C4-2B (cell line): ENCODE data around the gene DERL3.

Source experiments
- H3K27ac ChIP-seq: fragments of 450-650 bp; 2 replicates; pipeline ENCODE4 v1.5.1; 2017
- ZFX ChIP-seq: fragments of 450-650 bp; IDR thresholded peaks from 2 replicates; pipeline ENCODE4 v1.6.1; 2017
- TF ChIP-seq, protein P1 (sequence below): fragments of 450-650 bp; conservative IDR thresholded peaks from 2 replicates; pipeline ENCODE4 v1.5.1; 2017; ENCODE audit warnings: mild to moderate bottlenecking

The DERL3 gene

DNA sequence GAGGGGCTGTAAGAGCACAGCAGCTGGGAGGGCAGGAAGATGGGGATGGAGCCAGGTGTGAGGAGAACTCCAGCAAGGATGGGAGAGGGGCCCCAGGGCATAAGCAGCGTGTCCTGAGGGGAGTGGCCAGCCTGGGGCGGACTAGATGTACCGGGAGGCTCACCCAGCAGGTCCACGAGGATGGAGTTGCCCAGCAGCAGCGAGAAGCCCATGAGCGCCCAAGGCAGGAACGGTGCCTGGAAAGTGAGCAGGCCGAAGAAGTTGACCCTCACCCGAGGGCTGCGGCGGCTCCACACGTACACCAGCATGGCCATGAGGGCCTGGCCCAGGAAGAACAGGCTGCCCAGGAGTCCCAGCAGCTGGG is 1.3 kb downstream of the DERL3 start:
- TF ChIP-seq ZFX: no peak
- TF ChIP-seq, protein P1, sequence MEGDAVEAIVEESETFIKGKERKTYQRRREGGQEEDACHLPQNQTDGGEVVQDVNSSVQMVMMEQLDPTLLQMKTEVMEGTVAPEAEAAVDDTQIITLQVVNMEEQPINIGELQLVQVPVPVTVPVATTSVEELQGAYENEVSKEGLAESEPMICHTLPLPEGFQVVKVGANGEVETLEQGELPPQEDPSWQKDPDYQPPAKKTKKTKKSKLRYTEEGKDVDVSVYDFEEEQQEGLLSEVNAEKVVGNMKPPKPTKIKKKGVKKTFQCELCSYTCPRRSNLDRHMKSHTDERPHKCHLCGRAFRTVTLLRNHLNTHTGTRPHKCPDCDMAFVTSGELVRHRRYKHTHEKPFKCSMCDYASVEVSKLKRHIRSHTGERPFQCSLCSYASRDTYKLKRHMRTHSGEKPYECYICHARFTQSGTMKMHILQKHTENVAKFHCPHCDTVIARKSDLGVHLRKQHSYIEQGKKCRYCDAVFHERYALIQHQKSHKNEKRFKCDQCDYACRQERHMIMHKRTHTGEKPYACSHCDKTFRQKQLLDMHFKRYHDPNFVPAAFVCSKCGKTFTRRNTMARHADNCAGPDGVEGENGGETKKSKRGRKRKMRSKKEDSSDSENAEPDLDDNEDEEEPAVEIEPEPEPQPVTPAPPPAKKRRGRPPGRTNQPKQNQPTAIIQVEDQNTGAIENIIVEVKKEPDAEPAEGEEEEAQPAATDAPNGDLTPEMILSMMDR: no peak
- peak overlapping the region; percentile 55 for H3K27ac ChIP-seq

DNA sequence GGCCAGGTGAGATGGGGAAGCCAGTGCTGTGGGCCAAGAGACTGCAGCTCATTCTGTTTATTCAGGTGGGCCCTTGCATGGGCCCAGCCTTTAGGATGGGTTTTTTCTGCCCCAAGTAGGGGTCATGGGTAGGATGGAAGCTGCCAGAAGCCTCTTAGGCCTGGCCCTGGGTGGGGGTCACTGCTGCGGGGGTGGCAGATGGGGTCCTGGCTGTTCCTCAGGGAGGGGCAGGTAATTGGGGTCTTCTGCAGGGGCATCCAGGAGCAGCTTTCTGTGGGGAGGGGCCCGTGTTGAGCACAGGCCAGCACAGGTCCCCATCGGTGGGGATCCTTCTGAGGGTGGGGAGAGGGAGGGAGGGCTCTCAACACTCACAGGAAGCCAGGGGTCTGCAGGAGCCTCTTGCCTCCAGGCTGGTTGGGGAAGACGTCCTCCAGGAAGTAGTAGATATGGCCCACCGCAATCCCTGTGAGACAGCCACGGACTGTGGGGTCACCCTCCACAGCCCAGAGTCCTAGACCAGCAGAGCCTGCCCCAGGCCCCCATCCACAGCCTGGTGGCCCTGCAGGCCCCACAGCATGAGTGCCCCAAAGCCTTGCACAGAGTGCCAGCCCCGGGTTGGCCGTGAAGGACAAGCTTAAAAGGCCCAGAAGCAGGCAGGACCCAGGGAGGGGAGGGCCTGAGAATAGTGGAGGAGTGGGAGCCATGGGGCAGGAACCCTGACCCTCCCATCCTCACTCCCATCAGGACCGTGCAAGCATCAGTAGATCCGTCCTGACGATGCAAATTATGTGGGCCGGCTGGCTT is 1.9 kb downstream of the DERL3 start:
- H3K27ac ChIP-seq: peak overlapping the region; percentile 55; the same call in 1 of the 2 replicates
- TF ChIP-seq, protein P1: no peak
- no peak for TF ChIP-seq ZFX

DNA sequence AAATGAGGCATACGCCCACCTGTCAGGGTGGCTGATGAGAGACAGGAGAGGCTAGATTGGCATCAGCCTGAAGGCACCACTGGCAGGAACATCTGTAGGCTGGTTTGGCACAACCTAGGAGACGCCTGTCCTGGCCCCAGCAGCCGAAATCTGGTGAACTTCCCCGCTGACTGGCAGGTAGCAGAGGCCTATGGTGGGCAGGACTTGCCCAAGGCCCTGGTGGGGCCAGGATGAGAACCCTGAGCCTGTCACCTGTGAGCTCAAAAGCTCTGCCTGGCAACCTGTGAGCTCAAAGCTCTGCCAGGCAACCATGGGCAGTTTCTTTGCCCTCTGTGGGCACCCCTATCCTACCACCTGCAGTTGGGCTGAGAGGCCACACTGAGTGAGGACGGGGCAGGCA is 2.5 kb downstream of the DERL3 start:
- no peak overlapping the region for H3K27ac ChIP-seq
- TF ChIP-seq, protein P1: no peak
- no peak for TF ChIP-seq ZFX

DNA sequence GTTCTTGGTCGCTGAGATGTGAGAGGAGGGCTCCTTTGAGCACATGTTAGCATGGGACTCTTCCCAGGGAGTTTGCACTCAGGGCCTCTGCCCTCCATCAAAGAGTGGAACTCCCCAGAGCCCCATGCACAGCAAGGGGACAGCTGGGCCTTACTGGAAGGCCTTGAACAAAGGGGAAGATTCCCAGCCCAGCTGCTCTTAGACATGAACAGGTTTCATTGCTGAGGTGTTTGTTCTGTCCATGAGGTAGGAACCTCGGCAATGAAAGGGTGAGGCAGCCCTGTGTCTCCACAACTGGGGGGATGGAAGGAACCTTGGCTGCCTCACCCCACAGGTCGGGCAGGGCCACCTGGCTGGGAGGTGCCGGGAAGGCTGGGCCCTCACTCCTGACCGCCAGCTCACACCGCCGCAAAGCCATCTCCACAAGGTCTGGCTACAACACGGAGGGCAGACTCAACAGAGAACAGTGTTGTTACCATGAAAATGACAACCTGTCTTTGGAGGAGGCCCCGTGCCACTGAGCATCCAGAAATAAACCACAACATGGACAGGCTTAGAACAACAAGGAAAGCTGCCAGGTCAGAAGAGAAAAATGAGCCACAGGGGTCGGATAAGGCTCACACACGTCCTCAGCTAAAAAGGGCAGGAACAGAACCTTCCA is 3.2 kb downstream of the DERL3 start:
- TF ChIP-seq, protein P1: no peak
- TF ChIP-seq ZFX: no peak
- no peak overlapping the region for H3K27ac ChIP-seq

- no peak overlapping the region for H3K27ac ChIP-seq
- TF ChIP-seq, protein P1: no peak
- TF ChIP-seq ZFX: no peak
Observed at GRCh38 chr22:23834793-23835483, 3.9 kb downstream of the DERL3 start.

DNA sequence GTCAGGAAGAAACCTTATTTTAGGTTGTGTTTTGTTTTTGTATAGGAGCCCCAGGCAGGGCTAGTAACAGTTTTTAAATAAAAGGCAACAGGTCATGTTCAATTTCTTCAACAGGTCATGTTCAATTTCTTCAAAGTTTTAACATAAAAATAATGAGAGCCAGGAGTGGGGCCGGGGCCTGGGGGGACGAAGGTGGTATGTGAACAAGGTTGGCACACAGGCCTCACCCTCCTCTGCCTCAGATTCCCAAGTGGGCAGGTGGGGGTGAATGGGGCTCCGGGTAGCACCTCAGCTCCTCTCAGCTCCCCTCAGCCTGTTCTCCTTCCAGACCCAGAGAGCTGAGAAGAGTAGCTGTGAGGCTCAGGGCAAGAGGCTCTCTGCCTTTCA is 4.4 kb downstream of the DERL3 start:
- H3K27ac ChIP-seq: no peak overlapping the region
- TF ChIP-seq ZFX: no peak
- TF ChIP-seq, protein P1: no peak

GRCh38 chr22:23833911-23834317 is 4.9 kb downstream of the DERL3 start:
- TF ChIP-seq, protein P1: no peak
- no peak for TF ChIP-seq ZFX
- H3K27ac ChIP-seq: no peak overlapping the region
